A673 (cell line): ENCODE data around the gene CYSRT1. TPM values are rescaled to one million over a fixed set of nuclear protein-coding genes. Genes with fewer than 3 reads are reported as not detected.

ENCODE experiments used
- BruUV-seq: library from RNA; stranded (reverse); fragments of 400-500 nt; replicated peaks from 2 replicates; lab custom pipeline; 2021; lab: Mats Ljungman, UMichigan
- CTCF ChIA-PET: fragments of 300-600 bp; sonication (Branson Sonifier 250); formaldehyde crosslinking; loops from one replicate; lab custom pipeline; 2022; ENCODE audit warnings: antibody characterized with exemption; lab: Charles Lee
- POLR2A ChIA-PET: fragments of 300-600 bp; sonication (Branson Sonifier 250); formaldehyde crosslinking; loops from one replicate; lab custom pipeline; 2022; ENCODE audit warnings: antibody characterized with exemption; ENCODE audit not compliant: low non-redundant PET; lab: Charles Lee
- DNase-seq: peaks from one replicate; pipeline ENCODE4 v3.0.0-alpha.2; 2015; ENCODE audit warnings: low spot score
- H3K27ac ChIP-seq: fragments of 200-600 bp; sonication (generic); 2 replicates; pipeline ENCODE4 v1.5.1; 2016; ENCODE audit warnings: mixed run types, low read depth, mild to moderate bottlenecking, mixed read lengths, antibody characterized with exemption, low read length; ENCODE audit not compliant: poor library complexity, severe bottlenecking
- H3K27me3 ChIP-seq: fragments of 200-600 bp; sonication (generic); replicated peaks from 2 replicates; pipeline ENCODE4 v1.6.1; 2017; ENCODE audit warnings: mixed run types, low read depth, mild to moderate bottlenecking, mixed read lengths, antibody characterized with exemption, low read length; ENCODE audit not compliant: insufficient read depth, poor library complexity
- H3K36me3 ChIP-seq: fragments of 200-600 bp; sonication (generic); 2 replicates; pipeline ENCODE4 v1.6.1; 2016; ENCODE audit warnings: mixed run types, mild to moderate bottlenecking, mixed read lengths, antibody characterized with exemption, low read length; ENCODE audit not compliant: insufficient read depth, poor library complexity, severe bottlenecking
- H3K4me1 ChIP-seq: fragments of 200-600 bp; sonication (generic); 2 replicates; pipeline ENCODE4 v1.6.1; 2017; ENCODE audit warnings: mixed run types, mild to moderate bottlenecking, mixed read lengths, antibody characterized with exemption, low read length; ENCODE audit not compliant: insufficient read depth, poor library complexity, severe bottlenecking
- H3K4me3 ChIP-seq: fragments of 200-600 bp; sonication (generic); 2 replicates; pipeline ENCODE4 v1.5.1; 2016; ENCODE audit warnings: low read depth, mixed run types, mild to moderate bottlenecking, mixed read lengths, low read length; ENCODE audit not compliant: poor library complexity, severe bottlenecking
- H3K9me3 ChIP-seq: fragments of 200-600 bp; sonication (generic); 2 replicates; pipeline ENCODE4 v1.6.1; 2016; ENCODE audit warnings: mixed run types, low read depth, mild to moderate bottlenecking, mixed read lengths, antibody characterized with exemption, low read length; ENCODE audit not compliant: poor library complexity, severe bottlenecking
- EZH2 ChIP-seq: fragments of 200-600 bp; sonication (generic); IDR thresholded peaks from 2 replicates; pipeline ENCODE4 v1.6.1; 2017; ENCODE audit warnings: borderline replicate concordance, low read depth, mild to moderate bottlenecking, mixed read lengths, antibody characterized with exemption, low read length; ENCODE audit not compliant: poor library complexity, severe bottlenecking
- intact Hi-C: fragments of 100-400 bp; cut with micrococcal nuclease; formaldehyde crosslinking; loops from one replicate; pipeline ENCODE4 v1.10.0; 2022; ENCODE audit not compliant: unreplicated experiment
- total RNA-seq: library from RNA; stranded (reverse); gene quantifications from 2 replicates; pipeline ENCODE4 v1.2.3, GENCODE V29; 2021
- TF ChIP-seq, protein P1 (sequence below): fragments of 300-800, 200-600 bp; sonication (generic); conservative IDR thresholded peaks from 2 replicates; pipeline ENCODE4 v1.5.1; 2017; ENCODE audit warnings: low read depth, mild to moderate bottlenecking, antibody characterized with exemption, low read length, moderate library complexity, mixed read lengths

CYSRT1 gene
- total RNA-seq, 1 experiment from 2014 or later: 0.37 TPM

- no peak within 1 kb of the TSS for H3K4me3 ChIP-seq
- no peaks in the 10 kb centered on the region for H3K27me3 ChIP-seq
- no TSS peak for BruUV-seq
- H3K36me3 ChIP-seq: no peaks in the 10 kb centered on the region
- peak; percentile 87 for DNase-seq
- CTCF ChIA-PET: interaction anchor here (0.6 to 1.8 kb wide), 5 partner anchors 9 to 181 kb away, joined by 3 to 10 read pairs (median 6); partner anchors contain the start of gene NPDC1
- POLR2A ChIA-PET: interaction anchor here (1.4 kb wide), 1 partner anchor 13 kb away, joined by 3 read pairs; no protein-coding TSS in a partner anchor
- H3K9me3 ChIP-seq: no peaks in the 10 kb centered on the region
- H3K27ac ChIP-seq: no peak within 1 kb of the TSS
- peaks cover 9% of the 10 kb centered on the region for H3K4me1 ChIP-seq
- intact Hi-C loops: loop anchor here (1.0 kb wide), 1 partner anchor 109 kb away; no protein-coding TSS in a partner anchor
- TF ChIP-seq, protein P1, sequence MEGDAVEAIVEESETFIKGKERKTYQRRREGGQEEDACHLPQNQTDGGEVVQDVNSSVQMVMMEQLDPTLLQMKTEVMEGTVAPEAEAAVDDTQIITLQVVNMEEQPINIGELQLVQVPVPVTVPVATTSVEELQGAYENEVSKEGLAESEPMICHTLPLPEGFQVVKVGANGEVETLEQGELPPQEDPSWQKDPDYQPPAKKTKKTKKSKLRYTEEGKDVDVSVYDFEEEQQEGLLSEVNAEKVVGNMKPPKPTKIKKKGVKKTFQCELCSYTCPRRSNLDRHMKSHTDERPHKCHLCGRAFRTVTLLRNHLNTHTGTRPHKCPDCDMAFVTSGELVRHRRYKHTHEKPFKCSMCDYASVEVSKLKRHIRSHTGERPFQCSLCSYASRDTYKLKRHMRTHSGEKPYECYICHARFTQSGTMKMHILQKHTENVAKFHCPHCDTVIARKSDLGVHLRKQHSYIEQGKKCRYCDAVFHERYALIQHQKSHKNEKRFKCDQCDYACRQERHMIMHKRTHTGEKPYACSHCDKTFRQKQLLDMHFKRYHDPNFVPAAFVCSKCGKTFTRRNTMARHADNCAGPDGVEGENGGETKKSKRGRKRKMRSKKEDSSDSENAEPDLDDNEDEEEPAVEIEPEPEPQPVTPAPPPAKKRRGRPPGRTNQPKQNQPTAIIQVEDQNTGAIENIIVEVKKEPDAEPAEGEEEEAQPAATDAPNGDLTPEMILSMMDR: peak; percentile 97
- TF ChIP-seq EZH2: no peak
Measured at GRCh38 chr9:137227054-137227852, 2.3 kb downstream of the CYSRT1 start, which contains the start of gene RNF224. Gene RNF224 (plus strand): TSS chr9:137227502. CDS start chr9:137228336, 834 bp downstream.

GRCh38 chr9:137227853-137228505 is 3.0 kb downstream of the CYSRT1 start:
- TF ChIP-seq, protein P1: no peak
- no peak for TF ChIP-seq EZH2
- no peaks in the 10 kb centered on the region for H3K27me3 ChIP-seq
- ChIA-PET POLR2A (interaction anchor here (1.4 kb wide), 1 partner anchor 12 kb away, joined by 3 read pairs; no protein-coding TSS in a partner anchor), CTCF (interaction anchor here (1.0 to 1.8 kb wide), 4 partner anchors 9 to 181 kb away, joined by 3 to 10 read pairs (median 6); partner anchors contain the start of gene NPDC1)
- DNase-seq: no peak
- intact Hi-C loops: loop anchor here (1.0 kb wide), 1 partner anchor 110 kb away; no protein-coding TSS in a partner anchor
- no peak overlapping the region for H3K4me3 ChIP-seq
- H3K9me3 ChIP-seq: no peaks in the 10 kb centered on the region
- H3K36me3 ChIP-seq: no peaks in the 10 kb centered on the region
- no peak overlapping the region for H3K27ac ChIP-seq
- H3K4me1 ChIP-seq: peaks cover 2% of the 10 kb centered on the region
- BruUV-seq: no TSS peak

DNA sequence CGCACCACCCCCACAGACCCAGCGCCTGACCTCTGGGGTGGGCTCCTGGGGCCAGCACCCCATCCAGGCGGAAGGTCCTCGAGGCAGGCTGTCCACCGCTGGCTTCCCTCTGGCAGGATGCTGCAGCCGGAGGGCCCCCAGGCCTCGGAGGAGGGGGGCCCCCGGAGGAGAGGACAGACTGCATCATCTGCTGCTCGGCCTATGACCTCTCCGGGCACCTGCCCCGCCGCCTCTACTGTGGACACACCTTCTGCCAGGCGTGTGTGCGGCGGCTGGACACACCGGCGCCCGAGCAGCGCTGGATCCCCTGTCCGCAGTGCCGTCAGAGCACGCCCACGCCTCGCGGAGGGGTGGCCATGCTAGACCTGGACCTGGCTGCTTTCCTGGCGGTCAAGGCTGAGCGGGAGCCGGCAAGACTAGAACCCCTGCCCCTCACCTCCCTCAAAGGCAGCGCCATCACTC is 3.6 kb downstream of the CYSRT1 start:
- no peaks in the 10 kb centered on the region for H3K27me3 ChIP-seq
- no peaks in the 10 kb centered on the region for H3K9me3 ChIP-seq
- ChIA-PET POLR2A (no interaction called here), CTCF (no interaction called here)
- intact Hi-C loops: no loop called here
- no peaks in the 10 kb centered on the region for H3K4me1 ChIP-seq
- TF ChIP-seq EZH2: no peak
- TF ChIP-seq, protein P1: no peak
- no peak overlapping the region for H3K4me3 ChIP-seq
- no peak overlapping the region for H3K27ac ChIP-seq
- DNase-seq: no peak
- H3K36me3 ChIP-seq: no peaks in the 10 kb centered on the region
- BruUV-seq: no TSS peak
